ENCODE measurements around the gene LAMC2.

DNA sequence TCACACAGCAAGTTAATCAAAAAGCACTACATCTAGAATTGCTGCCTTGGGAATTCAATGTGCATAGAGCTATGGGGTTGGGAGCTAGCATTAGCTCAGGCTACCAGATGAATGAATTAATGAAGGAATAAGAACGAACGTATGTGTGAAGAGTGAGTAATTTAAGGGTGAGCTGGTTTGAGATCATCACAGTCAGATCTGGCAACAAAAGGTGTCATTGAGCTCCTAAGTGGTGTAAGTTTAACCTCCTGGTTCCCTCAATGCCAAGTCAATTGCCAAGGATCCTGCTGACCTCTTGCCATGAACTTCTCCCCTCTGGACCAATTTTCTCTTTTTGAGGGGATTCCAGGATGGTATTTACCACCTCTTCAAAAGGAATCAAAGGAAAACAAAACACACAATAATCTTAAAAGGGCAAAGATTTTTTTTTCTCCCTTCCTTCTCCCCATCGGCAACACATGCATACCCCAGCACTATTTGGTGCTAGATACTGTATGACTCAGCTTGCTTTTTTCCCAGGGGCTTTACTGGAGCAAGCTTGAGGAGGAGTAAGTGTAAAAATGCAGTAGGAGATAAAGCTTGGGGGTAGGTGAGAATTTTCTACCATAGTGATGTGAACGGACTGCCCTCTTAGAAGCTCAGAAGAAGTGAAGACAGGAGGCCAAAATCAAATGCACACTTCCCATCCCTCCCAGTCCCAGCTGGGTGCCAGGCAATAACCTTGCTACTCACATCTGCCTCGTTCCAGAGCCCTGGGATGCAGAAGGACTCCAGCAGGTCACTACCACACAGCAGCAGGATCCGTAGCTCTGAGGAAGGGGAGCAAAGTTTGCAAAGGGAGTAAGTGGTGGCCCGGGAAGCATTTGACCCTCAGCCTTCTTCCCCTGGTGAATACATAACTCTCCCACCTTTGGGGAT lies 92.0 kb downstream of the LAMC2 start:
- TF ChIP-seq, protein P1, sequence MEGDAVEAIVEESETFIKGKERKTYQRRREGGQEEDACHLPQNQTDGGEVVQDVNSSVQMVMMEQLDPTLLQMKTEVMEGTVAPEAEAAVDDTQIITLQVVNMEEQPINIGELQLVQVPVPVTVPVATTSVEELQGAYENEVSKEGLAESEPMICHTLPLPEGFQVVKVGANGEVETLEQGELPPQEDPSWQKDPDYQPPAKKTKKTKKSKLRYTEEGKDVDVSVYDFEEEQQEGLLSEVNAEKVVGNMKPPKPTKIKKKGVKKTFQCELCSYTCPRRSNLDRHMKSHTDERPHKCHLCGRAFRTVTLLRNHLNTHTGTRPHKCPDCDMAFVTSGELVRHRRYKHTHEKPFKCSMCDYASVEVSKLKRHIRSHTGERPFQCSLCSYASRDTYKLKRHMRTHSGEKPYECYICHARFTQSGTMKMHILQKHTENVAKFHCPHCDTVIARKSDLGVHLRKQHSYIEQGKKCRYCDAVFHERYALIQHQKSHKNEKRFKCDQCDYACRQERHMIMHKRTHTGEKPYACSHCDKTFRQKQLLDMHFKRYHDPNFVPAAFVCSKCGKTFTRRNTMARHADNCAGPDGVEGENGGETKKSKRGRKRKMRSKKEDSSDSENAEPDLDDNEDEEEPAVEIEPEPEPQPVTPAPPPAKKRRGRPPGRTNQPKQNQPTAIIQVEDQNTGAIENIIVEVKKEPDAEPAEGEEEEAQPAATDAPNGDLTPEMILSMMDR (IDR thresholded peaks at IDR 0.05) = no peak
- TF ChIP-seq POLR2A (IDR thresholded peaks at IDR 0.05) = no peak

Measured in esophagus squamous epithelium (tissue), 4 donors.